Measurements from ENCODE around the gene MYL3. TPM values are rescaled to one million over a fixed set of nuclear protein-coding genes. Genes with fewer than 3 reads are reported as not detected.
"Not testable (repeated sequence)": the region's sequence is repeated elsewhere in the genome, so short reads cannot be mapped to it uniquely, and the experiment has no call there.

MYL3 gene
- total RNA-seq, 1 experiment from 2014 or later = not detected

DNA sequence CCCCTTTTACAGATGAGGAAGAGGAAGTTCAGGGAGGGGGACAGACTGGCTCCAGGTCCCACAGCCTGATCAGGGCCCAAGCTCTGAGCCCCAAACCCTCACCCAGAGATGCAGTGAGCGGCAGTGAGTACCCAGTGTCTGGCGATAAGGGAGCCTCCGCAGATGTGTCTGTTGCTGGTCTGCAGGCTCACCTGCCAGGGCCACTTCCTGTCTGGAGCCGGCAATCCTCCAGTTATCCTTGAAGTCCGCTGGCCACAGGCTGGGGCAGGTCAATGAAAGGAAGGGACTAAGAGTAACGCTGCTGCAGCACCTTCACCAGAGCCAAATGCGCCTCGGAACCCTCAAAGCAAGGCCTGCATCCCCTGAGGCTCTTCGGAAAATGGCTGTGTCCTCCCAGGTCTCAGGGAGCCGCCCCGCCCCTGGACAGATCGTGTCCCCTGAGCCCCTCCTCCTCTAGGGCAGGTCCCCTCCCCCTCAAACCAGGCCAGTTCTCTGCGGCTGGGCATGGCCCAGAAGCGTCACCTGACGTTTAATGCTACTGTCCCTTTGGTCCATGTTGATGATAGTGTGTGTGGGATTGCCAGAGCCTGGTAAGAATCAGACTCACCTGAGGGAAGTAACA is 51.5 kb downstream of the MYL3 start:
- no peak for ATAC-seq
- intact Hi-C loops (cut with micrococcal nuclease) = no loop called here
- CTCF ChIA-PET = no interaction called here

GRCh38 chr3:46808766-46809165 is 54.5 kb downstream of the MYL3 start:
- H3K9me3 ChIP-seq (ENCODE audit: low read length); H3K27ac ChIP-seq (ENCODE audit: low read length); DNase-seq; H3K9me2 ChIP-seq (replicated peaks; ENCODE audit: low read length); H2AFZ ChIP-seq (ENCODE audit: low read length); H3K36me3 ChIP-seq (ENCODE audit: low read depth, low read length); POLR2A ChIA-PET (ENCODE audit: unreplicated experiment); intact Hi-C loops (cut with micrococcal nuclease); H3K79me2 ChIP-seq (ENCODE audit: low read length); H3K4me3 ChIP-seq (ENCODE audit: low read length); CTCF ChIA-PET; ATAC-seq; H3F3A ChIP-seq (ENCODE audit: low read length, unreplicated experiment); H3K4me1 ChIP-seq (ENCODE audit: insufficient read depth, low read length); H3K4me2 ChIP-seq (ENCODE audit: low read length); H3K9ac ChIP-seq (ENCODE audit: low read length); H4K20me1 ChIP-seq (ENCODE audit: low read length); BruUV-seq (replicated peaks): not testable (repeated sequence)
- H3K27me3 ChIP-seq (ENCODE audit: low read length) = peaks cover 40% of the 10 kb centered on the region

More for the DNA sequence above, 51.5 kb downstream of the MYL3 start:
- Histone ChIP-seq H2AFZ (ENCODE audit: low read length) (no peak overlapping the region), H3K9ac (ENCODE audit: low read length) (no peak overlapping the region), H3K79me2 (ENCODE audit: low read length) (no peaks in the 10 kb centered on the region), H3K4me3 (ENCODE audit: low read length) (no peak overlapping the region), H3K36me3 (ENCODE audit: low read depth, low read length) (no peaks in the 10 kb centered on the region), H3K27ac (ENCODE audit: low read length) (no peak overlapping the region), H3K9me2 (replicated peaks; ENCODE audit: low read length) (no peaks in the 10 kb centered on the region), H3F3A (ENCODE audit: low read length, unreplicated experiment) (no peaks in the 10 kb centered on the region), H3K9me3 (ENCODE audit: low read length) (no peaks in the 10 kb centered on the region), H3K27me3 (ENCODE audit: low read length) (peaks cover 32% of the 10 kb centered on the region), H3K4me2 (ENCODE audit: low read length) (no peak overlapping the region), H4K20me1 (ENCODE audit: low read length) (no peaks in the 10 kb centered on the region), H3K4me1 (ENCODE audit: insufficient read depth, low read length) (no peaks in the 10 kb centered on the region)
- DNase-seq = no peak
- TF ChIP-seq EZH2phosphoT487 (IDR thresholded peaks at IDR 0.05; ENCODE audit: borderline replicate concordance, low read length) (no peak), EZH2 (IDR thresholded peaks at IDR 0.05; ENCODE audit: low read length, unreplicated experiment) (no peak)
- TF ChIP-seq, protein P1, sequence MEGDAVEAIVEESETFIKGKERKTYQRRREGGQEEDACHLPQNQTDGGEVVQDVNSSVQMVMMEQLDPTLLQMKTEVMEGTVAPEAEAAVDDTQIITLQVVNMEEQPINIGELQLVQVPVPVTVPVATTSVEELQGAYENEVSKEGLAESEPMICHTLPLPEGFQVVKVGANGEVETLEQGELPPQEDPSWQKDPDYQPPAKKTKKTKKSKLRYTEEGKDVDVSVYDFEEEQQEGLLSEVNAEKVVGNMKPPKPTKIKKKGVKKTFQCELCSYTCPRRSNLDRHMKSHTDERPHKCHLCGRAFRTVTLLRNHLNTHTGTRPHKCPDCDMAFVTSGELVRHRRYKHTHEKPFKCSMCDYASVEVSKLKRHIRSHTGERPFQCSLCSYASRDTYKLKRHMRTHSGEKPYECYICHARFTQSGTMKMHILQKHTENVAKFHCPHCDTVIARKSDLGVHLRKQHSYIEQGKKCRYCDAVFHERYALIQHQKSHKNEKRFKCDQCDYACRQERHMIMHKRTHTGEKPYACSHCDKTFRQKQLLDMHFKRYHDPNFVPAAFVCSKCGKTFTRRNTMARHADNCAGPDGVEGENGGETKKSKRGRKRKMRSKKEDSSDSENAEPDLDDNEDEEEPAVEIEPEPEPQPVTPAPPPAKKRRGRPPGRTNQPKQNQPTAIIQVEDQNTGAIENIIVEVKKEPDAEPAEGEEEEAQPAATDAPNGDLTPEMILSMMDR (conservative IDR thresholded peaks at IDR 0.05; ENCODE audit: low read depth, low read length) = no peak
- no TSS peak for BruUV-seq (replicated peaks)
- POLR2A ChIA-PET (ENCODE audit: unreplicated experiment) = no interaction called here

Other genes starting within 250 kb of the MYL3 start
- 30.1 and 36.3 TPM in 2 replicates for gene ALS2CL, start 169.8 kb downstream of the MYL3 start, total RNA-seq (2014; rRNA removed)
- 0.52 and 0.66 TPM in 2 replicates for gene TMIE, start 162.1 kb downstream of the MYL3 start, total RNA-seq (2014; rRNA removed)
- gene PRSS50, start 145.6 kb downstream of the MYL3 start, total RNA-seq (2014; rRNA removed) = not detected in 2 replicates
- not detected in 2 replicates for gene PTH1R, start 14.3 kb upstream of the MYL3 start, total RNA-seq (2014; rRNA removed)
- 44.2 and 67.8 TPM in 2 replicates for gene CCDC12, start 113.3 kb upstream of the MYL3 start, total RNA-seq (2014; rRNA removed)
- 50.7 and 77.2 TPM in 2 replicates for gene NBEAL2, start 116.2 kb upstream of the MYL3 start, total RNA-seq (2014; rRNA removed)